Osteoblast (primary cell): ENCODE measurements around the gene OTOG. TPM values are rescaled to one million over a fixed set of nuclear protein-coding genes. Genes with fewer than 3 reads are reported as not detected.

ENCODE experiments used
- DNase-seq: peaks from one replicate; pipeline ENCODE4 v3.0.0; 2011; ENCODE audit warnings: low spot score, mixed read lengths; ENCODE audit not compliant: insufficient read length; ENCODE audit errors: missing footprints
- H2AFZ ChIP-seq: 2 replicates; pipeline ENCODE4 v1.6.0; 2011; ENCODE audit warnings: mild to moderate bottlenecking, low read length
- H3K27ac ChIP-seq: 2 replicates; pipeline ENCODE4 v1.5.1; 2011; ENCODE audit warnings: mild to moderate bottlenecking, low read depth, low read length, moderate library complexity
- H3K27me3 ChIP-seq: 2 replicates; pipeline ENCODE4 v1.6.0; 2012; ENCODE audit warnings: mild to moderate bottlenecking, control low read depth, inconsistent platforms, low read length, moderate library complexity; ENCODE audit not compliant: insufficient read depth
- H3K36me3 ChIP-seq: 2 replicates; pipeline ENCODE4 v1.5.1; 2011; ENCODE audit warnings: mild to moderate bottlenecking, low read length, control low read depth, moderate library complexity; ENCODE audit not compliant: insufficient read depth
- H3K4me1 ChIP-seq: 2 replicates; pipeline ENCODE4 v1.5.1; 2011; ENCODE audit warnings: mild to moderate bottlenecking, low read length, control low read depth, moderate library complexity; ENCODE audit not compliant: insufficient read depth
- H3K4me2 ChIP-seq: 2 replicates; pipeline ENCODE4 v1.6.0; 2011; ENCODE audit warnings: mild to moderate bottlenecking, low read length; ENCODE audit not compliant: insufficient read depth
- H3K4me3 ChIP-seq: fragments of 200-600 bp; sonication (generic); 3 replicates; pipeline ENCODE4 v1.5.1; 2012; ENCODE audit warnings: mild to moderate bottlenecking, low read length, inconsistent platforms; ENCODE audit not compliant: insufficient read depth
- H3K79me2 ChIP-seq: 2 replicates; pipeline ENCODE4 v1.6.0; 2012; ENCODE audit warnings: mild to moderate bottlenecking, low read length, control low read depth, inconsistent platforms; ENCODE audit not compliant: insufficient read depth
- H3K9me3 ChIP-seq: 2 replicates; pipeline ENCODE4 v1.5.1; 2011; ENCODE audit warnings: low read depth, low read length, control low read depth
- H4K20me1 ChIP-seq: 2 replicates; pipeline ENCODE4 v1.6.0; 2012; ENCODE audit warnings: mild to moderate bottlenecking, low read length, control low read depth; ENCODE audit not compliant: insufficient read depth
- CTCF ChIP-seq: IDR thresholded peaks from 2 replicates; pipeline ENCODE4 v1.5.1; 2011; ENCODE audit warnings: mild to moderate bottlenecking, low read depth, low read length, moderate library complexity; ENCODE audit errors: extremely low read depth
- total RNA-seq: library from RNA; depleted of rRNA; stranded (reverse); fragments of >200 nt; gene quantifications from 2 replicates; pipeline ENCODE4 v1.2.3, GENCODE V29; 2012

OTOG gene
- total RNA-seq, result not detected in 2 replicates

GRCh38 chr11:17547051-17547577 is at the start of gene OTOG:
Gene OTOG (plus strand): TSS chr11:17547259. CDS start chr11:17547373, 114 bp downstream.
- no peak within 1 kb of the TSS for H3K4me3 ChIP-seq
- no peaks in the 10 kb centered on the region for H3K36me3 ChIP-seq
- H4K20me1 ChIP-seq, result no peaks in the 10 kb centered on the region
- no peaks in the 10 kb centered on the region for H3K9me3 ChIP-seq
- H3K4me2 ChIP-seq, result no peak within 1 kb of the TSS
- H3K79me2 ChIP-seq, result no peaks in the 10 kb centered on the region
- H3K27ac ChIP-seq, result no peak within 1 kb of the TSS
- peak; percentile 93 for DNase-seq
- H3K27me3 ChIP-seq, result peaks cover 27% of the 10 kb centered on the region
- TF ChIP-seq CTCF, result no peak
- H2AFZ ChIP-seq, result no peak within 1 kb of the TSS
- H3K4me1 ChIP-seq, result no peaks in the 10 kb centered on the region

- Histone ChIP-seq H2AFZ (no peak overlapping the region), H3K27me3 (peaks cover 26% of the 10 kb centered on the region), H3K79me2 (no peaks in the 10 kb centered on the region), H4K20me1 (no peaks in the 10 kb centered on the region), H3K36me3 (no peaks in the 10 kb centered on the region), H3K27ac (no peak overlapping the region), H3K4me1 (no peaks in the 10 kb centered on the region), H3K4me2 (no peak overlapping the region), H3K9me3 (no peaks in the 10 kb centered on the region), H3K4me3 (no peak overlapping the region)
- no peak for TF ChIP-seq CTCF
- no peak for DNase-seq
These were observed 49.0 kb upstream of the OTOG start for GRCh38 chr11:17498058-17498457.

GRCh38 chr11:17498475-17498874 is 48.6 kb upstream of the OTOG start:
- TF ChIP-seq CTCF, result peak; percentile 20
- H4K20me1 ChIP-seq, result no peaks in the 10 kb centered on the region
- H2AFZ ChIP-seq, result no peak overlapping the region
- H3K4me1 ChIP-seq, result no peaks in the 10 kb centered on the region
- peaks cover 26% of the 10 kb centered on the region for H3K27me3 ChIP-seq
- no peak overlapping the region for H3K27ac ChIP-seq
- H3K4me3 ChIP-seq, result no peak overlapping the region
- H3K36me3 ChIP-seq, result no peaks in the 10 kb centered on the region
- no peaks in the 10 kb centered on the region for H3K79me2 ChIP-seq
- H3K4me2 ChIP-seq, result no peak overlapping the region
- peak; percentile 86 for DNase-seq
- H3K9me3 ChIP-seq, result no peaks in the 10 kb centered on the region

GRCh38 chr11:17500673-17501072 is 46.4 kb upstream of the OTOG start:
- no peaks in the 10 kb centered on the region for H3K79me2 ChIP-seq
- DNase-seq, result no peak
- no peak overlapping the region for H3K27ac ChIP-seq
- H3K36me3 ChIP-seq, result no peaks in the 10 kb centered on the region
- H3K9me3 ChIP-seq, result no peaks in the 10 kb centered on the region
- no peak for TF ChIP-seq CTCF
- no peak overlapping the region for H3K4me2 ChIP-seq
- H2AFZ ChIP-seq, result no peak overlapping the region
- no peaks in the 10 kb centered on the region for H3K4me1 ChIP-seq
- peaks cover 24% of the 10 kb centered on the region for H3K27me3 ChIP-seq
- no peaks in the 10 kb centered on the region for H4K20me1 ChIP-seq
- no peak overlapping the region for H3K4me3 ChIP-seq
